ENCODE results near the gene SPAG9. TPM values are rescaled to one million over a fixed set of nuclear protein-coding genes. Genes with fewer than 3 reads are reported as not detected.

SPAG9 gene
- total and polyA plus RNA-seq, 2 experiments from 2014 or later = 13.7 to 45.0 TPM

GRCh38 chr17:51016099-51016498 lies 104.6 kb downstream of the SPAG9 start (continued):
- TF ChIP-seq, protein P1, sequence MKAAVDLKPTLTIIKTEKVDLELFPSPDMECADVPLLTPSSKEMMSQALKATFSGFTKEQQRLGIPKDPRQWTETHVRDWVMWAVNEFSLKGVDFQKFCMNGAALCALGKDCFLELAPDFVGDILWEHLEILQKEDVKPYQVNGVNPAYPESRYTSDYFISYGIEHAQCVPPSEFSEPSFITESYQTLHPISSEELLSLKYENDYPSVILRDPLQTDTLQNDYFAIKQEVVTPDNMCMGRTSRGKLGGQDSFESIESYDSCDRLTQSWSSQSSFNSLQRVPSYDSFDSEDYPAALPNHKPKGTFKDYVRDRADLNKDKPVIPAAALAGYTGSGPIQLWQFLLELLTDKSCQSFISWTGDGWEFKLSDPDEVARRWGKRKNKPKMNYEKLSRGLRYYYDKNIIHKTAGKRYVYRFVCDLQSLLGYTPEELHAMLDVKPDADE (IDR thresholded peaks at IDR 0.05) = no peak
- TF ChIP-seq STAT1 (IDR thresholded peaks at IDR 0.05; ENCODE audit: unreplicated experiment) = no peak
- no peak for TF ChIP-seq CTCF (conservative IDR thresholded peaks at IDR 0.05; ENCODE audit: low read depth in 2 of 2)
- no peak for TF ChIP-seq NANOG (IDR thresholded peaks at IDR 0.05; ENCODE audit: borderline replicate concordance)
- no peak for TF ChIP-seq ZNF114 (CRISPR knock-in tag; IDR thresholded peaks at IDR 0.05)
- no peak for TF ChIP-seq EZH2phosphoT487 (IDR thresholded peaks at IDR 0.05; ENCODE audit: unreplicated experiment)
- no peak for TF ChIP-seq JUNB (IDR thresholded peaks at IDR 0.05; ENCODE audit: unreplicated experiment)
- TF ChIP-seq POLR2AphosphoS5 (IDR thresholded peaks at IDR 0.05; ENCODE audit: low read depth) = no peak
- TF ChIP-seq CREB1 (CRISPR knock-in tag; IDR thresholded peaks at IDR 0.05; ENCODE audit: low read depth) = no peak
- no peak for TF ChIP-seq REST (IDR thresholded peaks at IDR 0.05; ENCODE audit: unreplicated experiment)
- TF ChIP-seq EZH2 (IDR thresholded peaks at IDR 0.05; ENCODE audit: low read depth, unreplicated experiment) = no peak
- no peak for TF ChIP-seq ZNF331 (CRISPR knock-in tag; IDR thresholded peaks at IDR 0.05; ENCODE audit: low read depth)

DNA sequence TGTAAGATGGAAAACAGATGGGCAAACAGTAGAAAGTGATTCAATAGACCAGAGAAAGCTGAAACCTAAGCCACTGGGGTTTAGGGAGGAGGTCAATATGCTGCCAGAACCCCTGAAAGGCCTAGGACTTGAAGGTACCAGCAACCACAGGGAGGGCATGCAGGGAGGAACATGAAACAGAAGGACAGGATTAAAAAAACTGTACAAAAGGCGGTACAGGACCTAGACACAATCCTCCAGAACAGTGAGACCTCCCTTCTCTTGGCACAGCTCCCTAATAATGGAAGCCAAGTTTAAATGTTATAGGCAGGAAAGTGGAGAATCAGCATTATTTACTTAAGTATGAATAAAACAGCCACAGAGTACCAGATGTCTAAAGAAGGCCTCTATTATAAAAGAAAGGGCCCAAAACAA lies 105.5 kb downstream of the SPAG9 start:
- TF ChIP-seq STAT1 (IDR thresholded peaks at IDR 0.05; ENCODE audit: unreplicated experiment) = no peak
- no peak for TF ChIP-seq ZNF331 (CRISPR knock-in tag; IDR thresholded peaks at IDR 0.05; ENCODE audit: low read depth)
- Histone ChIP-seq H3K36me3 (ENCODE audit: insufficient read depth) (peaks cover 4% of the 10 kb centered on the region; the same call in 1 of the 2 replicates), H3K9me2 (ENCODE audit: insufficient read depth) (no peaks in the 10 kb centered on the region), H3K27me3 (ENCODE audit: insufficient read depth) (no peaks in the 10 kb centered on the region), H2AFZ (no peak overlapping the region), H3F3A (replicated peaks; ENCODE audit: low read depth) (no peaks in the 10 kb centered on the region), H3K4me1 (ENCODE audit: insufficient read depth) (peaks cover 7% of the 10 kb centered on the region; the same call in 1 of the 2 replicates), H3K27ac (ENCODE audit: low read depth) (no peak overlapping the region), H3K4me2 (no peak overlapping the region), H4K20me1 (replicated peaks; ENCODE audit: insufficient read depth) (no peaks in the 10 kb centered on the region), H3K4me3 (no peak overlapping the region), H3K79me2 (replicated peaks; ENCODE audit: insufficient read depth) (no peaks in the 10 kb centered on the region)
- Mint-ChIP-seq H3K27ac (no peak overlapping the region), H3K36me3 (ENCODE audit: low read depth) (peaks cover 9% of the 10 kb centered on the region), H3K4me3 (no peak overlapping the region), H3K9me3 (no peaks in the 10 kb centered on the region), H3K4me1 (peaks cover 6% of the 10 kb centered on the region; the same call in 1 of the 3 replicates), H3K27me3 (ENCODE audit: insufficient read depth, low read depth, poor library complexity) (no peaks in the 10 kb centered on the region)
- no peak for DNase-seq (ENCODE audit: low spot score)
- ATAC-seq = no peak
